HepG2 (cell line): ENCODE measurements around the gene PSMC3IP. TPM values are rescaled to one million over a fixed set of nuclear protein-coding genes. Genes with fewer than 3 reads are reported as not detected.

Experiments used
- AGO1 ChIP-seq: fragments of 200-400 bp; formaldehyde crosslinking; IDR thresholded peaks from 2 replicates; pipeline ENCODE4 v1.6.1; 2017; ENCODE audit warnings: mild to moderate bottlenecking, low read depth, low read length, moderate library complexity; ENCODE audit not compliant: poor library complexity, severe bottlenecking
- ARID4A ChIP-seq: sonication (generic); formaldehyde crosslinking; IDR thresholded peaks from 2 replicates; pipeline ENCODE4 v1.5.0; 2020; ENCODE audit warnings: mild to moderate bottlenecking, missing genetic modification reagents, borderline replicate concordance
- DPF2 ChIP-seq: sonication (generic); formaldehyde crosslinking; IDR thresholded peaks from 2 replicates; pipeline ENCODE4 v1.4.0; 2020; ENCODE audit warnings: mild to moderate bottlenecking, low read depth, missing genetic modification reagents, borderline replicate concordance
- DRAP1 ChIP-seq: IDR thresholded peaks from 2 replicates; pipeline ENCODE4 v1.6.1; 2016; ENCODE audit warnings: missing genetic modification reagents, missing compliant biosample characterization
- FOXJ3 ChIP-seq: sonication (generic); formaldehyde crosslinking; IDR thresholded peaks from 2 replicates; pipeline ENCODE4 v1.4.0; 2020; ENCODE audit warnings: missing genetic modification reagents, mild to moderate bottlenecking, borderline replicate concordance
- GATAD2A ChIP-seq: IDR thresholded peaks from 2 replicates; pipeline ENCODE4 v1.6.1; 2016
- POLR2A ChIP-seq, 2 experiments: IDR thresholded peaks; 2 replicates each; pipeline ENCODE4 v1.6.1; 2011; ENCODE audit warnings: low read depth in 2 of 2, low read length in 2 of 2, mild to moderate bottlenecking in 1 of 2, moderate library complexity in 1 of 2; ENCODE audit not compliant: insufficient read depth in 1 of 2
- REST ChIP-seq, 2 experiments: IDR thresholded peaks; 2 replicates each; pipeline ENCODE4 v1.6.1; 2011 to 2012; ENCODE audit warnings: low read length in 2 of 2, borderline replicate concordance in 1 of 2, low read depth in 1 of 2, mild to moderate bottlenecking in 1 of 2, moderate library complexity in 1 of 2
- RNF2 ChIP-seq: fragments of 450-650 bp; conservative IDR thresholded peaks from 2 replicates; pipeline ENCODE4 v1.6.1; 2016; ENCODE audit warnings: low read depth
- SAP130 ChIP-seq: IDR thresholded peaks from 2 replicates; pipeline ENCODE4 v1.6.1; 2016; ENCODE audit warnings: low read depth
- SETDB1 ChIP-seq: sonication (generic); formaldehyde crosslinking; IDR thresholded peaks from 2 replicates; pipeline ENCODE4 v1.5.1; 2020; ENCODE audit warnings: missing genetic modification reagents, mild to moderate bottlenecking, borderline replicate concordance
- SOX13 ChIP-seq, 3 experiments: fragments of 450-650 bp in 1 of 3; sonication (generic) in 1 of 3; formaldehyde crosslinking in 1 of 3; IDR thresholded peaks in 2 of 3; conservative IDR thresholded peaks in 1 of 3; 2 replicates each; pipeline versions ENCODE4 v1.5.0 to v1.6.1; 2016 to 2020; ENCODE audit warnings: antibody characterized with exemption in 1 of 3, mild to moderate bottlenecking in 1 of 3, missing compliant biosample characterization in 1 of 3, missing genetic modification reagents in 1 of 3, moderate library complexity in 1 of 3
- TBL1XR1 ChIP-seq: fragments of 150-350 bp; IDR thresholded peaks from 2 replicates; pipeline ENCODE4 v1.6.1; 2014; ENCODE audit warnings: borderline replicate concordance, low read length; ENCODE audit not compliant: partially characterized antibody
- TBX2 ChIP-seq: sonication (generic); formaldehyde crosslinking; IDR thresholded peaks from 2 replicates; pipeline ENCODE4 v1.5.0; 2020; ENCODE audit warnings: missing genetic modification reagents, mild to moderate bottlenecking, borderline replicate concordance
- ZBTB43 ChIP-seq: sonication (generic); formaldehyde crosslinking; conservative IDR thresholded peaks from 2 replicates; pipeline ENCODE4 v1.4.0; 2020; ENCODE audit warnings: missing genetic modification reagents
- ZFP1 ChIP-seq: IDR thresholded peaks from 2 replicates; pipeline ENCODE4 v1.6.1; 2016
- ZNF691 ChIP-seq: sonication (generic); formaldehyde crosslinking; IDR thresholded peaks from 2 replicates; pipeline ENCODE4 v1.4.0; 2020; ENCODE audit warnings: missing genetic modification reagents, low read depth, mild to moderate bottlenecking, borderline replicate concordance
- ZNF780A ChIP-seq: sonication (generic); formaldehyde crosslinking; IDR thresholded peaks from 2 replicates; pipeline ENCODE4 v1.8.0; 2022; ENCODE audit warnings: mild to moderate bottlenecking, missing genetic modification reagents, moderate library complexity
- polyA plus RNA-seq, 8 experiments: library from polyadenylated mRNA; depleted of rRNA in 3 of 8; stranded (reverse) in 7 of 8; unstranded in 1 of 8; fragments of >200 nt; fragmentation: Illumina TruSeq in 4 of 8; extraction: Trizol in 4 of 8; gene quantifications; 2 replicates each; pipeline versions ENCODE4 v1.2.1 to v1.2.3, GENCODE V29; 2011 to 2016; ENCODE audit warnings: low read depth in 4 of 8, missing spikeins in 1 of 8, mixed read lengths in 1 of 8; ENCODE audit not compliant: insufficient read depth in 1 of 8
- total RNA-seq, 5 experiments: library from RNA; depleted of rRNA; stranded (reverse); fragments of >200 nt; fragmentation: Illumina TruSeq; extraction: Trizol; gene quantifications; 2 replicates each; pipeline ENCODE4 v1.2.3, GENCODE V29; 2016; ENCODE audit warnings: low read depth in 1 of 5

PSMC3IP gene
- total and polyA plus RNA-seq, 2 of the 13 experiments (the other 11 are each of a cell fraction or from before 2014, with no cell fraction given) = 6.5 to 22.4 TPM

GRCh38 chr17:42544874-42545283 is 32.6 kb downstream of the PSMC3IP start (continued):
- peak; percentile 78 for TF ChIP-seq GATAD2A (CRISPR knock-in tag)
- TF ChIP-seq TBL1XR1 = peak; percentile 19
- TF ChIP-seq REST (IDR thresholded peaks at IDR 0.05; ENCODE audit: borderline replicate concordance in 1 of 2, low read depth in 1 of 2, low read length in 2 of 2) = no peak
- peak; percentile 60; the same call in 1 of the 2 replicates for TF ChIP-seq FOXJ3 (CRISPR knock-in tag)
- TF ChIP-seq ZNF780A = no peak
- no peak for TF ChIP-seq ZFP1
- peak; percentile 52; the same call in 1 of the 2 replicates for TF ChIP-seq ZBTB43 (CRISPR knock-in tag)
- TF ChIP-seq SOX13 (IDR thresholded peaks at IDR 0.05) = no peak
- peak in 1 of 2 experiments; percentile 49; a peak in 2 of 4 replicates for TF ChIP-seq SOX13 (CRISPR knock-in tag; conservative IDR thresholded peaks at IDR 0.05 in 1 of 2, IDR thresholded peaks at IDR 0.05 in 1 of 2)
- peak; percentile 73 for TF ChIP-seq SAP130 (CRISPR knock-in tag)
- 0 out of 2 replicates have a peak, but pooled peaks have one; percentile 48 for TF ChIP-seq RNF2
- peak; percentile 52; the same call in 1 of the 2 replicates for TF ChIP-seq DPF2 (CRISPR knock-in tag)
- peak in 1 of 2 experiments; percentile 58; a peak in 2 of 4 replicates for TF ChIP-seq POLR2A (IDR thresholded peaks at IDR 0.05; ENCODE audit: insufficient read depth in 1 of 2, low read depth in 2 of 2, low read length in 2 of 2)
- peak; percentile 52 for TF ChIP-seq ARID4A (CRISPR knock-in tag)
- no peak for TF ChIP-seq AGO1
- no peak for TF ChIP-seq SETDB1 (CRISPR knock-in tag)
- TF ChIP-seq DRAP1 (CRISPR knock-in tag) = 0 out of 2 replicates have a peak, but pooled peaks have one; percentile 22
- TF ChIP-seq ZNF691 = peak; percentile 61; the same call in 1 of the 2 replicates
- TF ChIP-seq TBX2 = peak; percentile 72
